Parathyroid adenoma (tissue), 2 donors: ENCODE results near the gene SNRPA1.

Source experiments
- H2AFZ ChIP-seq: fragments of 300-600 bp; sonication (generic); one replicate; pipeline ENCODE4 v1.7.0; 2017; ENCODE audit warnings: antibody characterized with exemption, mild to moderate bottlenecking
- H3K27ac ChIP-seq: fragments of 300-600 bp; sonication (generic); one replicate; pipeline ENCODE4 v1.7.0; 2017
- H3K27me3 ChIP-seq: fragments of 300-600 bp; sonication (generic); one replicate; pipeline ENCODE4 v1.7.0; 2017; ENCODE audit warnings: low read length; ENCODE audit not compliant: control insufficient read depth, insufficient read depth
- H3K36me3 ChIP-seq: fragments of 300-600 bp; sonication (generic); one replicate; pipeline ENCODE4 v1.7.0; 2017; ENCODE audit warnings: low read length; ENCODE audit not compliant: control insufficient read depth, insufficient read depth
- H3K4me1 ChIP-seq: fragments of 300-600 bp; sonication (generic); one replicate; pipeline ENCODE4 v1.7.0; 2017; ENCODE audit warnings: control low read depth
- H3K4me2 ChIP-seq: fragments of 300-600 bp; sonication (generic); one replicate; pipeline ENCODE4 v1.7.0; 2017; ENCODE audit warnings: low read length
- H3K4me3 ChIP-seq: fragments of 300-600 bp; sonication (generic); one replicate; pipeline ENCODE4 v1.7.0; 2017; ENCODE audit warnings: low read depth, low read length
- H3K79me2 ChIP-seq: fragments of 300-600 bp; sonication (generic); one replicate; pipeline ENCODE4 v1.7.0; 2017; ENCODE audit warnings: control low read depth
- H3K9ac ChIP-seq: fragments of 300-600 bp; sonication (generic); one replicate; pipeline ENCODE4 v1.7.0; 2017; ENCODE audit warnings: mild to moderate bottlenecking
- H3K9me3 ChIP-seq: fragments of 300-600 bp; sonication (generic); one replicate; pipeline ENCODE4 v1.7.0; 2017; ENCODE audit warnings: low read length; ENCODE audit not compliant: control insufficient read depth
- CTCF ChIP-seq: fragments of 300-600 bp; sonication (generic); IDR thresholded peaks from one replicate; pipeline ENCODE4 v1.7.0; 2017; ENCODE audit warnings: antibody characterized with exemption, mild to moderate bottlenecking
- donor health status: primary hyperparathyroidism.

SNRPA1 gene

DNA sequence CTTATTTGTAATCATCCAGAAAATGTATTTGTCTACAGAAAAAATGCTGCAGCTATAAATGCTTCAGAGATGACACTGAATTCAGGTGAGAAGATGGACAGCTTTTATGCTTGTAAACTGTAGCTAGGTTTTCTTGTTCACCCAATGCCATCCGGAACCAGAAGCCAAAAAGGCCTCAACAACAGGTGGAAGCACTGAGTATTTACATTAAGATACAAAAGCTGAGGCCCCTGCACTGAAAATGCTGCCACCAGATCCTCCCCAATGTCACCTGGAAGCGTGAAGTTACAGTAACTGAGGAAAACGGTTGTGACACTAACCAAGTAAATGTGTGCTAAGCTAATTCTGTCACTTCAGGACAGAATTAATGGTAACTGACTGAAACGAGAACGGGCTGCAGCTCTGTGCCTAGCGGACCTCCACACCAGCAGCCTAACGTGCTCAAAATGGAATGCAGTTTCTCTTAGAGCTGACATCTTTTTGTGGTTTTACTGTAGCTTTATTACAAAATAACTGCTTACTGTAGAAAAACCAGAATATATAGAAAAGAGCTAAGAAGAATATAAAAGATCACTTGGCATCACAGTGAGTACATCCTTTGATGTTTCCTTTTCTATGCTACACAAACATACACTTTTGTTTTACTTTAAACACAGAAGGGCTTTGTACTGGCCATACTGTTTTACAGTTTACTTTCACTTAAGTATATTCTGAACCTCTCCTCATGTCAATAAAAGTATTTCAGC, 50.8 kb downstream of the SNRPA1 start:
- Histone ChIP-seq H3K27me3 (no peaks in the 10 kb centered on the region), H3K79me2 (peaks cover 25% of the 10 kb centered on the region), H3K9me3 (no peaks in the 10 kb centered on the region), H3K36me3 (no peaks in the 10 kb centered on the region), H3K4me2 (no peak overlapping the region), H3K9ac (no peak overlapping the region), H3K4me3 (no peak overlapping the region), H2AFZ (no peak overlapping the region), H3K27ac (no peak overlapping the region), H3K4me1 (peaks cover 6% of the 10 kb centered on the region)
- no peak for TF ChIP-seq CTCF

GRCh38 chr15:101243420-101243819, 51.6 kb downstream of the SNRPA1 start:
- H3K27ac ChIP-seq = no peak overlapping the region
- no peaks in the 10 kb centered on the region for H3K9me3 ChIP-seq

DNA sequence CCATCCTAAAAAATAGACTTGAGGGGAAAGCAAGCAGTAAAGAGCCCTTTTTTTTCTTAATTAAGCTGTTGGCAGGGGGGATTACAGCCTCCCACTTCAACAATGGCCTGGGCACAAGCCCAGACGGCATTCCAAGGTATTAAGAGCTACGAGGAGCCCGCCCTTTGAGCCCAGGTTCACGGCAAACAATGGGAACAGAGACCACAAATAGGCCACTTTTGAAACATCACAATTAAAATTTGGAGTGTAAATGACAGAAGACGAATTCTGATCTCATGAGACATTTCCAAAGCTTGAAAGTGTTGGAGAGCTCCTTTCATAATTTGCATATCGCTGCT, 52.1 kb downstream of the SNRPA1 start:
- Histone ChIP-seq H3K79me2 (peaks cover 24% of the 10 kb centered on the region), H3K4me1 (peaks cover 6% of the 10 kb centered on the region), H3K9ac (no peak overlapping the region), H3K9me3 (no peaks in the 10 kb centered on the region), H3K4me2 (no peak overlapping the region), H3K4me3 (no peak overlapping the region), H2AFZ (no peak overlapping the region), H3K27ac (no peak overlapping the region), H3K36me3 (no peaks in the 10 kb centered on the region), H3K27me3 (no peaks in the 10 kb centered on the region)
- TF ChIP-seq CTCF = no peak

More at GRCh38 chr15:101243420-101243819, 51.6 kb downstream of the SNRPA1 start:
- no peak overlapping the region for H2AFZ ChIP-seq
- no peak overlapping the region for H3K4me3 ChIP-seq
- no peak overlapping the region for H3K4me2 ChIP-seq
- H3K4me1 ChIP-seq = peaks cover 6% of the 10 kb centered on the region
- peaks cover 24% of the 10 kb centered on the region for H3K79me2 ChIP-seq
- H3K36me3 ChIP-seq = no peaks in the 10 kb centered on the region
- H3K9ac ChIP-seq = no peak overlapping the region
- no peaks in the 10 kb centered on the region for H3K27me3 ChIP-seq
- no peak for TF ChIP-seq CTCF

GRCh38 chr15:101242160-101242998, 52.7 kb downstream of the SNRPA1 start:
- Histone ChIP-seq H3K27ac (no peak overlapping the region), H3K9ac (no peak overlapping the region)

More at GRCh38 chr15:101242160-101242998, 52.7 kb downstream of the SNRPA1 start:
- Histone ChIP-seq H3K9me3 (no peaks in the 10 kb centered on the region), H3K4me1 (peaks cover 6% of the 10 kb centered on the region), H3K4me2 (no peak overlapping the region), H3K79me2 (peaks cover 21% of the 10 kb centered on the region), H3K36me3 (no peaks in the 10 kb centered on the region), H3K4me3 (no peak overlapping the region), H3K27me3 (no peaks in the 10 kb centered on the region), H2AFZ (no peak overlapping the region)
- no peak for TF ChIP-seq CTCF
